HG03521 (cell line): ENCODE data around the gene RARB.

Experiments used
- ATAC-seq: cut with Tn5 transposase; IDR thresholded peaks from one replicate; pipeline ENCODE4 v1.9.1; 2021; ENCODE audit warnings: mild to moderate bottlenecking, moderate library complexity; ENCODE audit not compliant: unreplicated experiment

Gene RARB

GRCh38 chr3:25502233-25502632, 74.2 kb downstream of the RARB start:
- ATAC-seq, result no peak

DNA sequence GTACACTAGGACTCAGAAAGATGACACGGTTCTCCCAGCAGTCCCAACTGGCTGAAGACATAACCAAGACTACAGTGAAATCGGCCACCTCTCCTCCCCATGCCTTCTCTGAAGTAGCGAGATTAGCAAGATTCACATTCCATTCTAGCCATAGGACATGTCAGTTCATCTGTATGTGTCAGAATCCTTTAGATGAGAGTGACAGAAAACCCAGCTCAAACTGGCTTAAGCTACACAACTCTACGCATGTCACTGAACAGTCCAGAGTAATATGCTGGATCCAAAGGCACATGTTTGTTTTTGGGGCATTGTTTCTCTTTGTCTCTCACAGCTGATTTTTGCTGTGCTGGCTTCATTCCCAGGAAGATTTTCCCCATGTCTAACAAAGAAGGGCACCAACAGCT, 75.8 kb downstream of the RARB start:
- no peak for ATAC-seq

DNA sequence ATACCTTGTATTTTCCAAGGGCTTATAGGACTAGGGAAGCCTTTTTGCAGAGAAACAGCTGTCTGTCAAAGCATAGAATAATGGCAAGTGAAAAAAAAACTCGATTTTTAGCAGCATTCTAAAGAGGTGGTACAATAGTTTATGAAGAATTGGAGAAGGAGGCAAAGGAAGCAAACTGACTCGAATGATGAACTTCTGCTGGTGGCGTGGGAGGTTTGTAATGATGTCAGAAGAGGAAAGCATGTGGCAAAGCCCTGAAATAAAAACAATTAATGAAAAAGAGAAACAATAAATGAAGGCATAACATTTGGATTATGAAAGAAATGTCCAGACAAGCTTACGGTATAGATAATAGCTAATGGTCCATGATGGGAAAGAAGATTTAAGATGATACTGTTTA, 77.5 kb downstream of the RARB start:
- ATAC-seq, result no peak

- no peak for ATAC-seq
Measured at GRCh38 chr3:25507811-25508210, 79.7 kb downstream of the RARB start.

- ATAC-seq, result no peak
Measured at GRCh38 chr3:25508433-25508832, 80.4 kb downstream of the RARB start.

DNA sequence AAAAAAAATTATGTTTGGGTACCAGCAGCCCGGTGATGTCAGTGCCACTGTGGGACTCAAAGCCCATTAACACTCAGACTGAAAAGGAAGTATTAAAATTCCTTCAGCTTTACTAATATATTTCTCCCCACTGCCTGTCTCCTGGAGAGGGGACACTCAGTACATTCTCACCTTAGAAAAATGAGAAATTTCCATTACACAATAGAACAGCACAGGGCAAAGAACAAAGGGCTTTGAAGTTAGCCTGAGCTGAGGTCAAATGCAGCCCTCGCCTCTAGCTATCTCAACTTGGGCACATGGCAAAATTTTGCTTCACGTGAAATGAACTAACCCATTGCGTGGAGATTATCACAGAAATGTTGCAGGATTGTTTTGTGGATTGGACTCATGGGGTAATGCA, 80.8 kb downstream of the RARB start:
- ATAC-seq, result no peak

GRCh38 chr3:25510797-25511196, 82.7 kb downstream of the RARB start:
- no peak for ATAC-seq

GRCh38 chr3:25511972-25512721, 84.1 kb downstream of the RARB start:
- ATAC-seq, result no peak

DNA sequence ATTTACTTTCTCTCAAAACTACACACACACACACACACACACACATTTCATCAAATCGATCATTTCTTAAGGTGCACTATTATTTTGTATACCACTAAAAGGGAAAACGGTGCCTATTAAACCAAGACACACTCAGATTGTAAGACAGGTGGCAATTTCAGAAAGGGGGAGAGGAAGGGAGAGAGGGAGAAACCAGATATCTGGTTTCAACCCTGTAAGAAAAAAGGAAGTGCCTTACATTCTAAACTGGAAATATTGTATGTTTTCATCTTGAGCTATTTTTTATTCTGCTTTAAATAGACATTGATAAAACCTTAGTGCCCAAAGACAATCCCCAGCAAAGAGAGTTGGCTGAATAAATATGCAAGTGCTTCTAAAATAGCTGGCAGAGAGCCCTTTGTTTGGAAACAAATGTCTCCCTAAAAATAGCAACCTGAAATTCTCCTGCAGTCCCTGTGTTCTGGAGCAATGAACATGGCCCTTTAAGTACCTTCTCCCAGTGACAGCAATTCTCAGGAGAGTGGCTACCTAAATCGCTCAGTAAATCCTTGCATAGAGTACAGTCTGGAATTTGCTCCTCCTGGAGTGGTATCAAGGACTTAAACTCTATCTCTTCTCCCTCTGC, 85.7 kb downstream of the RARB start:
- no peak for ATAC-seq

- ATAC-seq, result no peak
Measured at GRCh38 chr3:25515171-25515570, 87.1 kb downstream of the RARB start.

DNA sequence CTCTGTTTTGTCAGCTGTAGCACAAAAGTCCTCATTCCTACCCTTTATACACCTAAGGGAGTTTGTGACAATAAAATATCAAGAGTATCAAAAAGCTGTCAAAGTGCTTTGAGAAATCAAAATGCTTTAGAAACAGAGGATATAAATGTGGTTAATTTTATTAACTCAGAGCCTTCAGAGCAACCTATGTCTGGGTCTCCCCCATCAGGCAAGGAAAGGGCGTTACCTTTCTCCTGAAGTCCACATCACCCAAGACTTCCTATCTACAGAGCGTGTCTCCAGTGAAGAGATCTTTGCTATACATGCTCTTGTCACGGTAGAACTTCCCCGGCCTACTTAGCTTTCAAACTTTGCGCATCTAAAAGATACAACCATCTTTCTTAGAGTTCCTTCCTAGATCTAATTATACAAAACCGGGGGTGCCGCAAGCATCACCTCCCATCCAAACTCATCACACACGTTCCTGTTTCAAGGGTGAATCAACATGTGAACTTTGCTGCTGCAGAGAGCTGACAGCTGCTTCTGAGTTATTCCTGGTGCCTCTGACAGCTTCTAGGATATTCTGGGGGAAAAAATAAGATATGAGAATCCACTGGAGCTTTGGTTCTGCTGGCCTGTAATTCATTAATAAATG, 93.0 kb downstream of the RARB start:
- ATAC-seq, result no peak

GRCh38 chr3:25527336-25527735, 99.3 kb downstream of the RARB start:
- no peak for ATAC-seq

DNA sequence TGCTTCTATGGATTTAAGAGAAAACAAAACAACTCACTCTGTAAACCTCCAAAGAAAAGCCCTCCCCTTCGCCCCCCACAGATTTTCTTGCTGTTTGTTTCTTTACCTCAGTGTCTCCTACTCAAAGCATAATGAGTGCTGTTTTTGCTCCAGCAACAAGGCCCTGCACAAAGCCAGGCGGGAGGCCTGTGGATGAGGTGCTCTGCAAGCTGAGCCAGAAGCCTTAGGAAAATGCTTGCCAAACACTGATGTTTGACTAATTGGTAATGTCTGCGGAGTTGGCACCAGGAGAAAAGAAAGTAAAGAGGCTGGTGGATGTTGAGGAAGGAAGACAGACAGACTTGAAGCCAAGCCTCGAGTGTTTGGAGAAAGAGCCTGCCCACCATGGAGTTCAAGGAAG, 99.7 kb downstream of the RARB start:
- no peak for ATAC-seq

- ATAC-seq, result no peak
Measured at GRCh38 chr3:25531971-25532370, 103.9 kb downstream of the RARB start.

GRCh38 chr3:25532431-25533162, 104.5 kb downstream of the RARB start:
- no peak for ATAC-seq

DNA sequence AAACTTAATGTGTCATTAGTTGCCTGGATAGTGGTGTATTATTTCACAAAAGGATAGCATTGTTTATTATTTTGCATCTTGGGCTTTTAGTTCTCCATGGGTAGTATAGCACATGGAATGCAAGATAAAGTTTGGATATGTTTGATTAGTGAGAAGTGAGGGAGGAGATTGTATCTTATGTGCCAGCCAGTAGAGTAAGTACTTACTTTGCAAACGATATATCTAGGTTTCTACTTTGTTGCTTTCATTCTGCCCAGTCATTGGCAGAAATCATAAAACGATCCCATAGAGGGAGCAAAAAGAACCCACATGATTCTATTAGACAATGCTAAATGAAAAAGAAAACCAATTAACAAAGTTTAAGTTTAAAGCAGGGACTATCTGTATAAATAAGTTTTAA, 105.3 kb downstream of the RARB start:
- ATAC-seq, result no peak

GRCh38 chr3:25534007-25534406, 105.9 kb downstream of the RARB start:
- ATAC-seq, result no peak

DNA sequence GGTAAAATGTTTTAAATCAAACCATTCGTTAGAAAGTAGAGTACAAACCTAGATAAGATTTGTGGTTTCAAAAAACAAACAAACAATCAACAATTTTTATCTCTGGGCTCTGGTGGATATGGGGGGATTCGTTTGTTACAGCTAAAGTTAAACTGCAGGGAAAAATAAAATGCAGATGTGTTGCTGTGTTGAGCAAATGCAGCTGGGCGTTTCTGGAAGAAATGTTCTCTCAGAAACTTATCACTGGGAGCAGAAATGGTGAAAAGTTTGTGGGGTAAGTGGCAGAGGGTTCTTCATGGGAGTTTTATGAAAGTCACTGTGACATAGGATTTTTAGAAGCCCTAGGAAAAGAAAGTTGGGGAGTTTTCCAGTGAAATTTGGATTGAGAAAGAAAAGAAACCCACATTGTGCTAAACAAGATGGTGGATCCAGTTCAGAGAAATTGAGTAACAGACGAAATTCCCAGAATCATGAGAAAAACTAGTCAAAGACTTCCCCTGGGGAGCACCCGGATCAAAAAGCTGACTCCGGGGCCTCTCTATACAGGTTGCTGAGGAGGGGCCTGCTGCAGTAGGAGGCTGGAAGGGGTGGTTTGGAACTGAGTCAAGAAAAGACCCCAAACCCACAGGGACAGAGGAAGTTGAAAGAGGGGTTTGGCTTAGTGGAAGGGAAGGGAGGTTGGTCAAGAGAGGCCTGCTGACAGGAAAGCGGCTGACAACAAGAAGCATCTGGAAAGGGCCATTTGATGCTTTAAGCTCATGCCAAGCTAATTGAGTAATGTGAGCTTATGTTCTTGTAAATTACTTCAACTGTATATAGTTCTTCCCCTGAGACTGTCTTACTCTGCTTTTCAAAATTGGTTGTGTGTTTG, 108.7 kb downstream of the RARB start:
- no peak for ATAC-seq

DNA sequence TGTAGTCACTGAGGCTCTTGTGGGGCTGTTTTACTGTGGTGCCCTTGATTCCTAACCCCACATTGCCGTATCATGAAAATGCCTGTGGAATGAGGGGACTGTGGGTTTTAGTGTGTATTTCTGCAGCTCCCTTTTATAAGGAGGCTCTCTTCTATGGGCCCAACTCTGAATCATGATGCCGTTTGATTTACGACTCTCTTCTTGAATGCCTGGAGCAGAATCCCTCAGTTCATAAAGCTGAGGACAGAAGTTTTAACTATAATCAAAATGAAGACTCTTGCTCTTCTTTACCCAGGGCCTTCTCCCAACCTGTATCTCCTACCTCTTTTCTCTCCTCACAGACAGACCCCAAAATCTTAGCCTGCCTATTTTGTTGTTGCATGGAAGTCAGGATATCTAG, 109.5 kb downstream of the RARB start:
- ATAC-seq, result no peak

GRCh38 chr3:25540273-25540672, 112.2 kb downstream of the RARB start:
- ATAC-seq, result no peak
